Thoracic aorta (tissue), 2 donors: Measurements from ENCODE around the gene ETS2. TPM values are rescaled to one million over a fixed set of nuclear protein-coding genes. Genes with fewer than 3 reads are reported as not detected.
A peak's percentile ranks its signal among the peaks of the same experiment; 100 is the strongest.

Source experiments
- ATAC-seq: fragments of 150-250 bp; one replicate; pipeline ENCODE4 v1.8.0; 2017; ENCODE audit warnings: low read depth; ENCODE audit not compliant: insufficient number of reproducible peaks, low FRiP score
- DNase-seq: peaks from one replicate; pipeline ENCODE4 v3.0.0-alpha.2; 2020; ENCODE audit warnings: low spot score
- H3K27ac ChIP-seq, 2 donors: fragments of 200-600 bp; sonication (generic); 1 replicate in 1 of 2; 2 replicates in 1 of 2; pipeline ENCODE4 v1.5.1; 2016; ENCODE audit warnings: mild to moderate bottlenecking in 2 of 2, moderate library complexity in 2 of 2
- H3K27me3 ChIP-seq: fragments of 200-600 bp; sonication (generic); replicated peaks from 2 replicates; pipeline ENCODE4 v1.6.0; 2016; ENCODE audit warnings: mild to moderate bottlenecking; ENCODE audit not compliant: insufficient read depth
- H3K36me3 ChIP-seq: fragments of 200-600 bp; sonication (generic); one replicate; pipeline ENCODE4 v1.5.1; 2016
- H3K4me1 ChIP-seq, 2 donors: fragments of 200-600 bp; sonication (generic); 1 replicate in 1 of 2; 2 replicates in 1 of 2; pipeline versions ENCODE4 v1.5.1 to v1.6.0; 2016; ENCODE audit warnings: low read depth in 2 of 2, mild to moderate bottlenecking in 1 of 2; ENCODE audit not compliant: control insufficient read depth in 1 of 2
- H3K4me3 ChIP-seq: fragments of 200-600 bp; sonication (generic); 2 replicates; pipeline ENCODE4 v1.5.1; 2016; ENCODE audit warnings: mild to moderate bottlenecking
- H3K9me3 ChIP-seq: fragments of 200-600 bp; sonication (generic); 2 replicates; pipeline ENCODE4 v1.5.1; 2016
- CTCF ChIP-seq: fragments of 200-600 bp; sonication (generic); IDR thresholded peaks from one replicate; pipeline ENCODE4 v1.5.1; 2019; ENCODE audit warnings: antibody characterized with exemption
- total RNA-seq, 2 donors: library from RNA; depleted of rRNA; stranded (reverse); fragments of >200 nt; gene quantifications; one replicate each; pipeline versions ENCODE4 v1.1.0 to v1.2.3, GENCODE V29; 2016

The ETS2 gene
- total RNA-seq, 2 donors from 2014 or later: 120 to 226 TPM

GRCh38 chr21:38806153-38806941 lies 618 bp downstream of the ETS2 start:
- peak overlapping the region; percentile 98 for H3K27ac ChIP-seq
- ATAC-seq (no peak), DNase-seq (no peak)
- H3K9me3 ChIP-seq: no peaks in the 10 kb centered on the region
- H3K27me3 ChIP-seq: no peaks in the 10 kb centered on the region
- peak; percentile 18 for TF ChIP-seq CTCF
- H3K4me1 ChIP-seq: peaks cover 16 to 49% of the 10 kb centered on the region in 2 donors
- peak overlapping the region; percentile 82 for H3K4me3 ChIP-seq
- H3K36me3 ChIP-seq: no peaks in the 10 kb centered on the region

- Histone ChIP-seq H3K36me3 (peaks cover 2% of the 10 kb centered on the region), H3K9me3 (no peaks in the 10 kb centered on the region), H3K4me1 (peaks cover 16 to 54% of the 10 kb centered on the region in 2 donors), H3K4me3 (peak overlapping the region; percentile 82), H3K27me3 (no peaks in the 10 kb centered on the region), H3K27ac (peak overlapping the region; percentile 98)
- no peak for ATAC-seq
- TF ChIP-seq CTCF: no peak
- no peak for DNase-seq
Measured at GRCh38 chr21:38806942-38807284, 1.2 kb downstream of the ETS2 start.

GRCh38 chr21:38807441-38807871 lies 1.7 kb downstream of the ETS2 start:
- no peaks in the 10 kb centered on the region for H3K27me3 ChIP-seq
- H3K9me3 ChIP-seq: no peaks in the 10 kb centered on the region
- peaks cover 19 to 60% of the 10 kb centered on the region in 2 donors for H3K4me1 ChIP-seq
- peaks cover 5% of the 10 kb centered on the region for H3K36me3 ChIP-seq
- TF ChIP-seq CTCF: no peak
- peak overlapping the region; percentile 98 for H3K27ac ChIP-seq
- peak overlapping the region; percentile 82 for H3K4me3 ChIP-seq
- ATAC-seq: no peak
- no peak for DNase-seq

- TF ChIP-seq CTCF: no peak
- peaks cover 21 to 63% of the 10 kb centered on the region in 2 donors for H3K4me1 ChIP-seq
- H3K9me3 ChIP-seq: no peaks in the 10 kb centered on the region
- ATAC-seq: no peak
- DNase-seq: no peak
- peak overlapping the region; percentile 98 for H3K27ac ChIP-seq
- H3K36me3 ChIP-seq: peaks cover 8% of the 10 kb centered on the region
- no peaks in the 10 kb centered on the region for H3K27me3 ChIP-seq
- peak overlapping the region; percentile 82 for H3K4me3 ChIP-seq
Measured at GRCh38 chr21:38807986-38808385, 2.3 kb downstream of the ETS2 start.

GRCh38 chr21:38809198-38809878 lies 3.6 kb downstream of the ETS2 start:
- no peak for ATAC-seq

More at GRCh38 chr21:38809198-38809878, 3.6 kb downstream of the ETS2 start:
- Histone ChIP-seq H3K4me3 (peak overlapping the region; percentile 82), H3K9me3 (no peaks in the 10 kb centered on the region), H3K36me3 (peaks cover 21% of the 10 kb centered on the region), H3K27ac (peak overlapping the region; percentile 98), H3K27me3 (no peaks in the 10 kb centered on the region), H3K4me1 (peaks cover 26 to 66% of the 10 kb centered on the region in 2 donors)
- no peak for DNase-seq
- no peak for TF ChIP-seq CTCF
